Measurements from ENCODE around the gene TRIM50. TPM values are rescaled to one million over a fixed set of nuclear protein-coding genes. Genes with fewer than 3 reads are reported as not detected.
"Not testable (repeated sequence)": the region's sequence is repeated elsewhere in the genome, so short reads cannot be mapped to it uniquely, and the experiment has no call there.

Gene TRIM50
- total RNA-seq, 1 donor from 2014 or later, result not detected

DNA sequence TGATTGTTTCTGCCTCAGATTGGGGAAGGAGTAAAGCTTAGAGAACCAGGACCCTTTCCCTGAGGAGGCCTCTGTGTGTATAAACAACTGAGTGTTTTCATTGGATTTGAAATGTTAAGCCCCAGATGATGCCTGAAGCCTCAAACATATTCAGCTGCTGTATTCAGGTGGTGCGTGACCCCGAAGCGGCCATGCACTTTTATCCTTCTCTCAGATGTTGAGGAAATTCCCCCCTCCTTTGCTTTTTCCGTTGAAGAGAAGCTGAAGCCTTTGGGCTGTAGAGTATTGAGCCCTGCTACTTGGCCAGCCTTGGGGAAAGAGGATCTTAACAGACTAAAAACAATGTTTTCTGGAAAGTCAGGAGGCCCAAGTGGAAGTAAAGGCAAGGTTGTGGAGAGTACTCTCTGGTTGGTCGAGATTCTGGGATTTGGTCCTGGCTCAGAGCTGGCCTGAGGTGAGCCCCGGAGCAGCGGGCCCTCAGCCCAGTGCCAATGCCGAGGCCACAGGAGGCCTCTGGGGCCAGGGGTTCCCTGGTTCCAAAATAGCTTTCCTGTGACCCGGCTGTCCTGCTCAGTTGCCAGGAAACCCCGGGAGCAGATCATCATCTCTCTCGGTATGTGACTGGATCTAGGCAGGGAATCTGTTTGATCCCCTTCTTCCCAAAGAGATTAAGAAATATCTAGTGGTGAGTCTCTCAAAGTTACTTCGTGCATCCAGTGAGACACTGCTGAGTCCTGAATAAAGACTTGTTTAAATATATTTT lies 22.6 kb upstream of the TRIM50 start:
- DNase-seq (ENCODE audit: low spot score), result no peak

- DNase-seq (ENCODE audit: low spot score), result no peak
Measured at GRCh38 chr7:73349763-73350162, 21.9 kb upstream of the TRIM50 start.

GRCh38 chr7:73345951-73346350 lies 18.1 kb upstream of the TRIM50 start:
- DNase-seq (ENCODE audit: low spot score), result no peak

- DNase-seq (ENCODE audit: low spot score), result no peak
Measured at GRCh38 chr7:73345538-73345937, 17.7 kb upstream of the TRIM50 start.

DNA sequence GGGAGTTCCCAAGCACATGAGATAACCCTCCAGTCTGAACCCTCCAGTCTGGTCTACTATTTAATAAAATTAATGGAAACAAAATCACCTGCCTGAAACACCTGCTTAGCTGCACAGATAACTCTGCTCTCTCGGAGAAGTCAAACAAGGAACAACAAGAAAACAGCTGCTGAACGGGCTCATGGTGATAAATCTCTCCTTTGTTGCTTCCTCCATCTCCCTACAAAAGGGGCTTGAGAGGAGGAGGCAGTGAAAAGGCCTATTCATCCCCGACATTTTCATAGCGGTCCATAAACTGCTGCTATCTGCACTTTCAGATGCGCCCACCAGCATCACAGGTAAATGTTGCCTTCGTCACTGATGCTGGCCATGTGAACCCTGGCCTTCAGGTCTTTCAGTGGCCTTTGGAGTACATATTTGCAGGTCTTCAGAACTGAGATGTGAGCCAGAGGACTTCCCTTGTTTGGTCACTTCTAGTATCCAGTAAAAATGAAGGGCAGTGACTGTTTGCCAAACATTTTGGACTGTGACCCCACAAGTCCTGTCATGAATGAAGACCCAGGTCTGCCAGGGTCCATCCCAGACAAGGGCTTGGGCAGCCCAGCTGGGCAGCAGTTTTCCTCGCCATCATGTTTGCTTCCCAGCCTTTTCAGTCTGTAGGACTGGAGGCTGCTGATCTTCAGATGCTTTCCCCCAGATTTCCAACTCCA lies 15.9 kb upstream of the TRIM50 start:
- DNase-seq (ENCODE audit: low spot score), result no peak

GRCh38 chr7:73342645-73343044 lies 14.8 kb upstream of the TRIM50 start:
- no peak for DNase-seq (ENCODE audit: low spot score)

GRCh38 chr7:73341877-73342276 lies 14.0 kb upstream of the TRIM50 start:
- no peak for DNase-seq (ENCODE audit: low spot score)

DNA sequence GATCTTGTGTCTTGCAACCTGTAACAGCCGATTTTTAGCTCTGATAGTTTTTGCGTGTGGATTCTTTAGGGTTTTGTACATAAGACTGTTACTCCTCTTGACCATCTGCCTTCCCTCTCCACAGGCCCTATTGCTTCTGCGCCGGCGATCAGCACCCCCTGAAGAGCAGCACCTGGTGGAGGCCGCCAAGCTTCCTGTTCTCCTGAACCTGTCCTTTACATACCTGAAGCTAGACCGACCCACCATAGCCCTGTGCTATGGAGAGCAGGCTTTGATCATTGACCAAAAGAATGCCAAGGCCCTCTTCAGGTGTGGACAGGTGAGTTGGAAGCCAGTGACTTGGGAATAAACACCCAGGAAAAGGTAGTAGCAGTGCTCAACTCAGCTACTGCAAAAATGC lies 12.6 kb upstream of the TRIM50 start:
- no peak for DNase-seq (ENCODE audit: low spot score)

DNA sequence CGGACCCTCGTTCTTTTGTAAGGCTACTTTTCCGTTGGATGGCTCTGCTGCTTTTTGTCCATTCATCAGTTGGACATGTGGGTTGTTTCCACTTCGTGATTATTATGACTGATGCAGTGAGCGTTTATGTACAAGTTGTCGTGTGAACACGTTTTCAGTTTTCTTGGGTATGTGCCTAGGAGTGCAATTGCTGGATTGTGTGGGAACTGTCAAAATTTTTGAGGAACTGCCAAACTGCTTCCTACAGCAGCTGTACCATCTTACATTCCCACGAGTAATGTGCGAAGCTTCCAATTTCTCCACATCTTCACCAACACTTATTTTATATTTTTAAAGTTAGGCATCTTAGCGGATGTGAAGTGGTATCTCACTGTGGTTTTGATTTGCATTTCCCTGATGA lies 10.4 kb upstream of the TRIM50 start:
- no peak for DNase-seq (ENCODE audit: low spot score)

GRCh38 chr7:73332447-73332846 lies 4.6 kb upstream of the TRIM50 start:
- no peak for DNase-seq (ENCODE audit: low spot score)

DNA sequence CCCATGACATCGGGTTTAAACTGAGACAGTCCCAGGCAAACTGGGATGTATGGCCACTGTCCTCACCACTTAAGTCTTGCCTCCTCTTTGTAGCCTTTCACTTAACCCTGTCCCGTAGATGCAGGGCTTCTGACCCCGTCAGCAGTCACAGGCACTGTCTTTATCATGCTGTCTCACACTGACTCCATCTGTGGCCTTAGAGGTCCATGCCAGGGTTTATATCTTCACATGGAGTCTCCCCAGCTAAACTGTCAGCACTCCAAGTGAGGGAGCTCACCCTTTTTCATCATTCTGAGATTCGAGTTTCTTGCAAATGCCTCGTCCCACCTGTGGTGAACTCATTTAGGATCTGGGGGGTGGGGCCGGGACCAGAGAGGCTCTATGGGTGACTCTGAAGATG lies 2.9 kb upstream of the TRIM50 start:
- no peak for DNase-seq (ENCODE audit: low spot score)

DNA sequence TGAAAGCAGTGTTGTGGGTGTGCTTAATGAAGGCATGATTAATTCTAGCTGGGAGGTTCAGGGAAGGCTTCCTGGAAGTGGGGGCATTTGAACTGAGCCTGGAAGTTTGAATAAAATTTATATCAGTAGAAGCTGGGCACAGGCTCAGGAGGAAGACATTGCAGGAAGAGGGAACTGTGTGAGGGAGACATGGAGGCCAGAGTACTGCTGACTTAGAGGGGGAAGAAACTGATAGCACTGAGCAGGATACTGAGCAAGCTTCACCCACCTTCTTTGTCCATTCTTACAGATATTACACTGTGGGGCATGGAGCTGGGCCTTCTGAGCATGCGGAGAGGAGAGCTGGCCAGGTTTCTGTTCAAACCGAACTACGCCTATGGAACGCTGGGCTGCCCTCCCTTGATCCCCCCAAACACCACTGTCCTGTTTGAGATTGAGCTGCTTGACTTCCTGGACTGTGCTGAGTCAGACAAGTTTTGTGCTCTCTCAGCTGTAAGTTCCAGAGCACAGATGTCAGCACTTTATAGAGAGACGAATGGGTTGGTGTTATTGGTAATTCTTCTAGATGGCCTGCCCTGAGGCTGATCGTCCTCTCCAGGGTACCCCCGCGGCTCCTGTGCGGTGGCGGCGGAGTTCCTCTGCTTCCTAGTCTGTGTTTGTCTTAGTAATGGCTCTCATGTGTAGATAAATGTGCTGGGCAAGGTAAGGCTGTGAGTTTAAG lies 2.1 kb upstream of the TRIM50 start:
- no peak for DNase-seq (ENCODE audit: low spot score)

DNA sequence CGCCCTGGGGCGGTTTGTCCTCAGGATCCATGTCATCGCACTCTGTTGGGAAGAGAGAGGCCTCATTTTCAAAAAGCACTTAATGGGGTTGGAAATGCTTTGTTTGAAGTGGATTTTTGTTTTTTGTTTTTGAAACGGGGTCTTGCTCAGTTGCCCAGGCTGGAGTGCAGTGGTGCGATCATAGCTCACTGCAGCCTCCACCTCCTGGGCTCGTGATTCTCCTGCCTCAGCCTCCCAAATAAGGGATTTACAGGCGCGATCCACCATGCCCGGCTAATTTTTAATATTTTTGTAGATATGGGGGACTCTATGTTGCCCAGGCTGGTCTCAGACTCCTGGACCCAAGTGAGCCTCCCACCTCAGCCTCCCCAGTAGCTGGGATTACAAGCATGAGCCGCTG lies 814 bp upstream of the TRIM50 start:
- no peak for DNase-seq (ENCODE audit: low spot score)

DNA sequence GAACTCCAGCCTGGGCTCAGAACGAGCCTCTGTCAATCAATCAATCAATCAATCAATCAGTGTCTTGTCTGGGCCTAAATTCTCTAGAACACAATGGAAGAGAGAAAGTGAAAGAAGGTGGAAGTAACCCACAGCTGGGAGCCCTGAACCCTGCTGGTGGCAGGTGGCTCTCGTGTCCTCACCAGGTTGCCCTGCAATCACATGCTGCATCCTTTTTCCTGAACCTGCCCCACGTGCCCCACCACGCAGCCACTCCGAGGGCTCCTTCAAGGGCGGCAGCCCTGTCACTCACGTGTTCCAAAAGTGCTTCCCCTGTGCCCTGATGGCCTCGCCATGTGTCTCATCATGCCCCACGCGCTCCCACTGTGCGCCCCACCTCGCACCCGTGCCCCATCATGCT lies 433 bp downstream of the TRIM50 start:
- DNase-seq (ENCODE audit: low spot score), result not testable (repeated sequence)

DNA sequence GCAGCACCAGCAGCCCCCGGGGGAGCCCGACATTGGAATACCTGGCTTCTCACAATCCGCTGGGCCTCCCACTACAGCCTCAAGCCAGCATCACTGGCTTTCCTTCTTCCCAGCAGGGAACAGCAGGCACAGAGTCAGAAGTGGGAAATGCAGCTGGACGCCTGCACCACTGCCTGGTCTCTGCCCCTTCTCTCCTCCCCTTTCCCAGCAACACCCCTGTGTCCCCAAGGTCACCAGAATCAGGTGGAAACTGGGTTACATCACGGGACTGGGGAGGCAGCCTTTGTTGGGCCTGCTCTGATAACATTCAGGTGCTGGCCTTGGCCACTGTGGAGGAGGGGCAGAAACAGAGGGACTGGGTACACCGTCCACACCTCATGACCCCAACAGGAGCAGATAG lies 2.5 kb downstream of the TRIM50 start:
- DNase-seq (ENCODE audit: low spot score), result not testable (repeated sequence)

- DNase-seq (ENCODE audit: low spot score), result peak; percentile 52
Measured at GRCh38 chr7:73324081-73324845, 3.6 kb downstream of the TRIM50 start.

DNA sequence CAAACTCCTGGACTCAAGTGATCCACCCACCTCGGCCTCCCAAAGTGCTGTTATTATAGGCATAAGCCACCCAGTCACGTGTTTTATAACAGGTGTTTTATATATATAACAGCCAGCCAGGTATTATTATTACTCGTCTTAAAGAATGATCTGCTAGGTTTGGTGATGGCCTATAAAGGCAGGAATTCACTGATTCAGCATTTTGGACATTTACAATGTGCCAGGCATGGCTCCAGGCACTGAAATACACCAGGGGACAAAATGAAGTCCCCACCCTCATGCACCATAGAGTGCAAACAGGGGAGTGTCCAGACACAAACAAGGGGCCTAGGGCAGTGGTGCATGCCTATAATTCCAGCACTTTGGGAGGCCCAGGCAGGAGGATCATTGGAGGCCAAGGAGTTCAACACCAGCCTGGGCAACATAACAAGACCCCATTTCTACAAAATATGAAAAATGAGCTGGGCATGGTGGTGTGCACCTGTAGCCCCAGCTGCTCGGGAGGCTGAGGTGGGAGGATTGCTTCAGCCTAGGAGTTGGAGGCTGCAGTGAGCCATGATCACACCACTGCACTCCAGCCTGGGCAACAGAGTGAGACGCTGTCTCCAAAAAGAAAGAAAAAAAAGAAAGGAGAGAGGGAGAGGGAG lies 4.3 kb downstream of the TRIM50 start:
- not testable (repeated sequence) for DNase-seq (ENCODE audit: low spot score)

DNA sequence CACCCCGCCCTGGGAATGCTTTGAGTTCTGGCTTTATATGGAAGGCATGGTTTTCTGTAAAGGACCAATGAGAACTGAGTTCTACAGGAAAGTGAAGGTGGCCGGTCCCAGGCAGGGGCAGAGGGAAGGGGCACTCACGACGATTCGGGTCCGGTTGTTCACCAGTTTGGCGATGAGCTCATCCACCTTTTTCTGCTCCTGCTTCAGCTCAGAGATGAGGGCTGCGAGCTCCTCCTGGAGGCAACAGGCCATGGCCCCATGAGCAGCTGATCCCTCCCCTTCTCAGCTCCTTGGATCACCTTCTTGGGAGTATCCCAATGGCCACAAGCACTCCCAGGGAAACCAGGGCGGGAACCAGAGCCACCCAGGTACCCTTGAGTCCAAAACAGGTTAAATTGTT lies 7.9 kb downstream of the TRIM50 start:
- not testable (repeated sequence) for DNase-seq (ENCODE audit: low spot score)

- DNase-seq (ENCODE audit: low spot score), result not testable (repeated sequence)
Measured at GRCh38 chr7:73319541-73319940, 8.3 kb downstream of the TRIM50 start.

DNA sequence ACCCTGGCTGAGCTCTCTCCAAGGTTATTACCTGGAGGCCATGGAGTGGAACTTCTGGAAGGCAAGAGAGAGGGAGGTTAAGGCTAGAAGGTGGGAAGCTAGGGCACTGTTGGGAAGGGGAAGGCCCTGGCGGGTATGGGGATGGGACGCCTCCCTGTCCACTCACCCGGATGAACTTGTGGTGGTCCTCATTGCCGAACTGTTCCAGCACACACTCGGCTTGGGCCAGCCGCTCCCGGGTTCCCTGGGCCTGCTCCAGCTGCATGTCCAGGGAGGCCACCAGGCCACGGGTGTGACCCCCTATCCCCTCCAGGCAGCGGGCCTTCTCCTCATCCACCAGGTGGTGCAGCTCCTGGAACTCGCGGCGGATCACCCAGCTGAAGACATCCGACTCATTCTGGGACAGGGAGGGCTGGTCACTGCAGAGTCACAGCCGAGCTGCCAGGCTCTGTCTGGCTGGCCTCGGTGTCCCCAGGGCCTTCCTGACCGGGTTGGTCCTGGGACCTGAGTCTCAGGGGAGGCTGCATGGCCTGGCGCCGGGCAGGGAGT lies 9.2 kb downstream of the TRIM50 start:
- not testable (repeated sequence) for DNase-seq (ENCODE audit: low spot score)

GRCh38 chr7:73316521-73316920 lies 11.4 kb downstream of the TRIM50 start:
- no peak for DNase-seq (ENCODE audit: low spot score)

All from ureter (tissue), 1 donor.